GM19455 (cell line): Measurements from ENCODE around the gene OR4C12.
"Not testable (repeated sequence)": the region's sequence is repeated elsewhere in the genome, so short reads cannot be mapped to it uniquely, and the experiment has no call there.

Experiments
- ATAC-seq: cut with Tn5 transposase; IDR thresholded peaks from one replicate; pipeline ENCODE4 v1.9.1; 2021; ENCODE audit not compliant: unreplicated experiment

OR4C12 gene

GRCh38 chr11:49982435-49982834 lies at the start of gene OR4C12:
Gene OR4C12, minus strand, starts transcription at chr11:49982535. Its CDS starts 34 bp downstream, at chr11:49982501.
- ATAC-seq, result not testable (repeated sequence)

GRCh38 chr11:50030193-50030592 lies 47.9 kb upstream of the OR4C12 start:
- no peak for ATAC-seq

GRCh38 chr11:49995565-49995964 lies 13.2 kb upstream of the OR4C12 start:
- ATAC-seq, result no peak

- ATAC-seq, result not testable (repeated sequence)
Observed at GRCh38 chr11:49973439-49973838, 8.9 kb downstream of the OR4C12 start.

- ATAC-seq, result no peak
Observed at GRCh38 chr11:49952091-49952490, 30.2 kb downstream of the OR4C12 start, which contains the start of gene OR4C13. Gene OR4C13, plus strand, starts transcription at chr11:49952391. Its CDS starts 32 bp downstream, at chr11:49952423.

GRCh38 chr11:49948701-49949100 lies 33.6 kb downstream of the OR4C12 start:
- not testable (repeated sequence) for ATAC-seq
